K562 (cell line): ENCODE measurements around the gene MEAK7. TPM values are rescaled to one million over a fixed set of nuclear protein-coding genes. Genes with fewer than 3 reads are reported as not detected.

Experiments used
- ATAC-seq: fragments of 200-7000 bp; cut with Tn5 transposase; 3 replicates; pipeline ENCODE4 v1.9.1; 2020; ENCODE audit warnings: moderate library complexity
- BruUV-seq: library from RNA; stranded (reverse); fragments of 400-500 nt; replicated peaks from 2 replicates; lab custom pipeline; 2021; lab: Mats Ljungman, UMichigan
- CTCF ChIA-PET: fragments of 300-600 bp; formaldehyde crosslinking; extraction: SDS; loops from one replicate; lab custom pipeline; 2021; ENCODE audit warnings: low intra/inter-chr PET ratio; lab: Yijun Ruan, JAX
- POLR2A ChIA-PET: fragments of 300-600, 350-650 bp; sonication (Branson Sonifier 250); formaldehyde crosslinking; extraction: SDS; loops from one replicate; lab custom pipeline; 2021; ENCODE audit warnings: antibody characterized with exemption, inconsistent platforms; lab: Yijun Ruan, JAX
- DNase-seq, 4 experiments: peaks; one replicate each; pipeline versions ENCODE4 v3.0.0 to v3.0.0-alpha.2; 2011 to 2018; ENCODE audit warnings: low spot score in 3 of 4, mixed read lengths in 3 of 4; ENCODE audit errors: extremely low read depth in 1 of 4
- FAIRE-seq: peaks from 2 replicates; lab custom pipeline; 2011; peaks lifted over from hg19 to GRCh38; lab: Jason Lieb, UNC
- H2AFZ ChIP-seq: 2 replicates; pipeline ENCODE4 v1.6.0; 2011; ENCODE audit warnings: low read depth, low read length, control low read depth, inconsistent platforms
- H3K27ac ChIP-seq: fragments of 200-600 bp; 3 replicates; pipeline ENCODE4 v1.8.0; 2011; ENCODE audit warnings: low read depth, mild to moderate bottlenecking, control low read depth, inconsistent platforms, low read length, moderate library complexity, mixed read lengths; ENCODE audit errors: extremely low read depth
- H3K27me3 ChIP-seq, 2 experiments: fragments of 300-600 bp in 1 of 2; 2 replicates in 1 of 2; 3 replicates in 1 of 2; pipeline versions ENCODE4 v1.6.0 to v1.8.0; 2011; ENCODE audit warnings: inconsistent platforms in 2 of 2, low read length in 2 of 2, mild to moderate bottlenecking in 1 of 2, mixed read lengths in 1 of 2, moderate library complexity in 1 of 2; ENCODE audit not compliant: control insufficient read depth in 2 of 2, insufficient read depth in 2 of 2
- H3K36me3 ChIP-seq: fragments of 300-600 bp; 3 replicates; pipeline ENCODE4 v1.8.0; 2011; ENCODE audit warnings: mild to moderate bottlenecking, low read length, inconsistent platforms; ENCODE audit not compliant: control insufficient read depth, insufficient read depth
- H3K4me1 ChIP-seq, 2 experiments: fragments of 200-600 bp in 1 of 2; replicated peaks in 1 of 2; 2 replicates in 1 of 2; 3 replicates in 1 of 2; pipeline versions ENCODE4 v1.5.1 to v1.8.0; 2011; ENCODE audit warnings: inconsistent platforms in 2 of 2, low read length in 2 of 2, mild to moderate bottlenecking in 1 of 2, mixed read lengths in 1 of 2, moderate library complexity in 1 of 2; ENCODE audit not compliant: control insufficient read depth in 2 of 2, insufficient read depth in 2 of 2
- H3K4me2 ChIP-seq: 2 replicates; pipeline ENCODE4 v1.6.1; 2011; ENCODE audit warnings: low read length, control low read depth, inconsistent platforms, mixed read lengths; ENCODE audit not compliant: insufficient read depth
- H3K4me3 ChIP-seq: fragments of 200-600 bp; sonication (generic), shearing (Covaris generic); 2 replicates; pipeline ENCODE4 v1.5.1; 2016; ENCODE audit warnings: control low read depth, inconsistent platforms
- H3K79me2 ChIP-seq: fragments of 200-600 bp; 3 replicates; pipeline ENCODE4 v1.8.0; 2011; ENCODE audit warnings: low read length, inconsistent platforms; ENCODE audit not compliant: control insufficient read depth, insufficient read depth
- H3K9ac ChIP-seq, 2 experiments: 2 replicates each; pipeline versions ENCODE4 v1.6.0 to v1.6.1; 2011; ENCODE audit warnings: low read depth in 2 of 2, low read length in 2 of 2, control low read depth in 1 of 2, inconsistent platforms in 1 of 2, mild to moderate bottlenecking in 1 of 2, mixed read lengths in 1 of 2; ENCODE audit not compliant: insufficient read depth in 1 of 2
- H3K9me1 ChIP-seq: one replicate; pipeline ENCODE4 v1.6.0; 2011; ENCODE audit warnings: inconsistent platforms, mild to moderate bottlenecking, low read length, moderate library complexity; ENCODE audit not compliant: control insufficient read depth, insufficient read depth
- H3K9me3 ChIP-seq: replicated peaks from 2 replicates; pipeline ENCODE4 v1.5.1; 2011; ENCODE audit warnings: low read depth, low read length, inconsistent platforms; ENCODE audit not compliant: control insufficient read depth, insufficient read depth
- H4K20me1 ChIP-seq: replicated peaks from 2 replicates; pipeline ENCODE4 v1.6.1; 2011; ENCODE audit warnings: low read length, inconsistent platforms, mixed read lengths; ENCODE audit not compliant: control insufficient read depth, insufficient read depth
- CBX3 ChIP-seq, 2 experiments: IDR thresholded peaks; 1 replicate in 1 of 2; 2 replicates in 1 of 2; pipeline ENCODE4 v1.6.1; 2012; ENCODE audit warnings: inconsistent platforms in 2 of 2, low read length in 2 of 2, borderline replicate concordance in 1 of 2, control low read depth in 1 of 2
- CSDE1 ChIP-seq, 2 experiments: fragments of 450-650 bp; IDR thresholded peaks; 2 replicates each; pipeline ENCODE4 v1.6.1; 2016; ENCODE audit warnings: mild to moderate bottlenecking in 1 of 2
- CTCF ChIP-seq, 3 experiments: IDR thresholded peaks in 2 of 3; conservative IDR thresholded peaks in 1 of 3; 2 replicates each; pipeline ENCODE4 v1.5.1; 2011 to 2012; ENCODE audit warnings: low read length in 3 of 3, mild to moderate bottlenecking in 3 of 3, control low read depth in 2 of 3, improper control_type of control experiment in 1 of 3, inconsistent platforms in 1 of 3, low read depth in 1 of 3, mixed read lengths in 1 of 3, moderate library complexity in 1 of 3; ENCODE audit not compliant: insufficient read depth in 2 of 3
- PML ChIP-seq: IDR thresholded peaks from 2 replicates; pipeline ENCODE4 v1.6.1; 2012; ENCODE audit warnings: low read length, inconsistent platforms
- PPARD ChIP-seq: fragments of 250-450 bp; sonication (Bioruptor Pico); IDR thresholded peaks from 2 replicates; pipeline ENCODE4 v1.8.0; 2022; ENCODE audit warnings: inconsistent platforms, mild to moderate bottlenecking, moderate library complexity
- STAT5B ChIP-seq: fragments of 250-450 bp; sonication (Bioruptor Pico); IDR thresholded peaks from 2 replicates; pipeline ENCODE4 v1.8.0; 2021; ENCODE audit warnings: mild to moderate bottlenecking, inconsistent platforms
- TFAM ChIP-seq: fragments of 250-450 bp; sonication (Bioruptor Pico); conservative IDR thresholded peaks from 2 replicates; pipeline ENCODE4 v1.5.0; 2021; ENCODE audit warnings: mild to moderate bottlenecking, moderate library complexity
- ZBTB34 ChIP-seq: fragments of 250-450 bp; sonication (Bioruptor Pico); IDR thresholded peaks from 2 replicates; pipeline ENCODE4 v1.8.0; 2021; ENCODE audit warnings: mild to moderate bottlenecking, moderate library complexity
- ZNF184 ChIP-seq: sonication (generic); formaldehyde crosslinking; IDR thresholded peaks from 2 replicates; pipeline ENCODE4 v1.5.0; 2020; ENCODE audit warnings: missing genetic modification reagents
- ZNF584 ChIP-seq: fragments of 200-800 bp; sonication (Bioruptor generic); IDR thresholded peaks from 2 replicates; pipeline ENCODE4 v1.6.1; 2016; ENCODE audit warnings: low read depth, mild to moderate bottlenecking, missing genetic modification characterization, missing compliant biosample characterization
- ZNF699 ChIP-seq: fragments of 250-450 bp; sonication (Bioruptor Pico); IDR thresholded peaks from 2 replicates; pipeline ENCODE4 v1.8.0; 2021; ENCODE audit warnings: mild to moderate bottlenecking, moderate library complexity; ENCODE audit not compliant: insufficient replicate concordance
- WGBS: fragments of 100-300 bp; shearing (Covaris generic); methylation state at CpG from one replicate; pipeline ENCODE4 v1.1.6; 2016; ENCODE audit warnings: low coverage, mixed read lengths; ENCODE audit not compliant: insufficient coverage; ENCODE audit errors: missing lambda C conversion rate; 5-methylcytosine and 5-hydroxymethylcytosine counted together
- in situ Hi-C: fragments of 300-500 bp; cut with MboI; formaldehyde crosslinking; loops from 4 replicates; pipeline ENCODE4 v1.15.0; 2018; ENCODE audit warnings: inconsistent platforms, mixed read lengths
- intact Hi-C: fragments of 100-400 bp; cut with micrococcal nuclease; formaldehyde crosslinking; loops from 2 replicates; pipeline ENCODE4 v1.14.2; 2022
- polyA plus RNA-seq, 8 experiments: library from polyadenylated mRNA; depleted of rRNA in 4 of 8; stranded (reverse) in 5 of 8; unstranded in 3 of 8; fragments of >200 nt; fragmentation: Nextera tagmentation in 2 of 8; fragmentation: Illumina TruSeq in 1 of 8; extraction: Ambion mirVana in 2 of 8; extraction: Trizol in 1 of 8; gene quantifications; 2 replicates each; pipeline versions ENCODE4 v1.2.1 to v1.2.3, GENCODE V29; 2011 to 2014; ENCODE audit warnings: inconsistent platforms in 1 of 8, missing spikeins in 1 of 8
- total RNA-seq, 7 experiments: library from RNA; depleted of rRNA in 6 of 7; stranded (reverse); fragments of >200 nt in 6 of 7; fragmentation: Illumina TruSeq in 2 of 7; extraction: Trizol in 2 of 7; gene quantifications; 2 replicates each; pipeline versions ENCODE4 v1.2.1 to v1.2.3, GENCODE V29; 2011 to 2021; ENCODE audit warnings: low replicate concordance in 1 of 7

MEAK7 gene
- total and polyA plus RNA-seq, 9 of the 15 experiments (the other 6 are each of a cell fraction or from before 2014, with no cell fraction given), result 1.4 to 14.5 (median 6.3) TPM

GRCh38 chr16:84466692-84467091 is 37.8 kb downstream of the MEAK7 start:
- DNase-seq, result no peak
- Histone ChIP-seq H3K9me1 (no peaks in the 10 kb centered on the region), H3K4me3 (no peak overlapping the region), H3K9ac (no peak overlapping the region), H3K36me3 (no peaks in the 10 kb centered on the region), H3K27me3 (peaks cover 16 to 30% of the 10 kb centered on the region in 2 experiments), H4K20me1 (no peaks in the 10 kb centered on the region; the same call in 1 of the 2 replicates), H3K79me2 (no peaks in the 10 kb centered on the region), H3K27ac (no peak overlapping the region), H3K9me3 (peaks cover 4% of the 10 kb centered on the region; the same call in 1 of the 2 replicates), H2AFZ (no peak overlapping the region), H3K4me1 (peaks cover 0 to 11% of the 10 kb centered on the region in 2 experiments; a peak in 2 of 5 replicates), H3K4me2 (no peak overlapping the region)
- TF ChIP-seq PML (no peak), TFAM (CRISPR knock-in tag) (no peak), ZNF584 (no peak), CBX3 (IDR thresholded peaks at IDR 0.05; ENCODE audit: borderline replicate concordance in 1 of 2, low read length in 2 of 2) (0 out of 3 replicates have a peak, but pooled peaks of 1 of the 2 experiments have one; percentile 50), ZNF184 (CRISPR knock-in tag) (no peak)
- ChIA-PET POLR2A (no interaction called here), CTCF (no interaction called here)
- WGBS, result under 1% methylated on average over 4 of the region's 4 CpGs
- no peak for ATAC-seq
- no peak for FAIRE-seq
- intact Hi-C loops (no loop called here), in situ Hi-C loops (no loop called here)
- no TSS peak for BruUV-seq

GRCh38 chr16:84465154-84465553 is 39.3 kb downstream of the MEAK7 start:
- Histone ChIP-seq H2AFZ (no peak overlapping the region), H3K4me1 (peaks cover 0 to 10% of the 10 kb centered on the region in 2 experiments; a peak in 2 of 5 replicates), H3K4me3 (no peak overlapping the region), H3K79me2 (no peaks in the 10 kb centered on the region), H3K9me3 (peaks cover 4% of the 10 kb centered on the region; the same call in 1 of the 2 replicates), H3K27me3 (peaks cover 31 to 37% of the 10 kb centered on the region in 2 experiments), H4K20me1 (peaks cover 1% of the 10 kb centered on the region; the same call in 1 of the 2 replicates), H3K27ac (no peak overlapping the region), H3K36me3 (no peaks in the 10 kb centered on the region), H3K9ac (no peak overlapping the region), H3K4me2 (no peak overlapping the region), H3K9me1 (no peaks in the 10 kb centered on the region)
- no peak for DNase-seq
- intact Hi-C loops, result no loop called here
- ATAC-seq, result no peak
- FAIRE-seq, result peak; percentile 37
- no TSS peak for BruUV-seq
- in situ Hi-C loops, result no loop called here
- POLR2A ChIA-PET, result interaction anchor here (0.5 to 0.7 kb wide), 4 partner anchors 18 to 637 kb away, joined by 3 to 4 read pairs (median 3); no protein-coding TSS in a partner anchor
- CTCF ChIA-PET, result no interaction called here
- 7% methylated on average over 6 of the region's 6 CpGs for WGBS
- TF ChIP-seq ZNF699 (CRISPR knock-in tag), result no peak
- no peak for TF ChIP-seq STAT5B (CRISPR knock-in tag)
- no peak for TF ChIP-seq CSDE1 (IDR thresholded peaks at IDR 0.05)
- no peak for TF ChIP-seq ZBTB34
- peak in 2 of 3 experiments; percentile 4 to 28; a peak in 2 of 6 replicates for TF ChIP-seq CTCF (IDR thresholded peaks at IDR 0.05 in 2 of 3, conservative IDR thresholded peaks at IDR 0.05 in 1 of 3; ENCODE audit: insufficient read depth in 2 of 3, low read depth in 1 of 3, low read length in 3 of 3)
- TF ChIP-seq PPARD, result no peak
